Activated CD8-positive, alpha-beta memory T cell treated with anti-CD3 and anti-CD28 coated beads, Interleukin-2, amount 50 U/mL, for 4 hours (primary cell): ENCODE measurements around the gene TRAF4.
"Not testable (repeated sequence)": the region's sequence is repeated elsewhere in the genome, so short reads cannot be mapped to it uniquely, and the experiment has no call there.

Source experiments
- DNase-seq: peaks from one replicate; pipeline ENCODE4 v3.0.0-alpha.2; 2020

The TRAF4 gene

DNA sequence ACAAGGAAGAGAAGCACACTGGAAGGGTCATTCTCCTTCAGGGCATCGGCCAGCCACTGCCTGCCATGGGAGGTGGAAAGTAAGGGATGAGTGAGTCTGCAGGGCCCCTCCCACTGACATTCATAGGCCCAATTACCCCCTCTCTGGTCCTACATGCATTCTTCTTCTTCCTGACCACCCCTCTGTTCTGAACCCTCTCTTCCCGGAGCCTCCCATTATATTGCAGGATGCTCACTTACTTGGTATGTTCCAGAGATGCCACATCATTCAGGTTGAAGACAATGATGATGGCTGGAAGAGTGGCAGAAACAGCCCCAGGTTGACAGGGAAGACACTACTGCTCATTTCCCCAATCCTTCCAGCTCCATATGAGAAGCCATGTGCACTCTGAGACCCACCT is 28.6 kb upstream of the TRAF4 start:
- no peak for DNase-seq

DNA sequence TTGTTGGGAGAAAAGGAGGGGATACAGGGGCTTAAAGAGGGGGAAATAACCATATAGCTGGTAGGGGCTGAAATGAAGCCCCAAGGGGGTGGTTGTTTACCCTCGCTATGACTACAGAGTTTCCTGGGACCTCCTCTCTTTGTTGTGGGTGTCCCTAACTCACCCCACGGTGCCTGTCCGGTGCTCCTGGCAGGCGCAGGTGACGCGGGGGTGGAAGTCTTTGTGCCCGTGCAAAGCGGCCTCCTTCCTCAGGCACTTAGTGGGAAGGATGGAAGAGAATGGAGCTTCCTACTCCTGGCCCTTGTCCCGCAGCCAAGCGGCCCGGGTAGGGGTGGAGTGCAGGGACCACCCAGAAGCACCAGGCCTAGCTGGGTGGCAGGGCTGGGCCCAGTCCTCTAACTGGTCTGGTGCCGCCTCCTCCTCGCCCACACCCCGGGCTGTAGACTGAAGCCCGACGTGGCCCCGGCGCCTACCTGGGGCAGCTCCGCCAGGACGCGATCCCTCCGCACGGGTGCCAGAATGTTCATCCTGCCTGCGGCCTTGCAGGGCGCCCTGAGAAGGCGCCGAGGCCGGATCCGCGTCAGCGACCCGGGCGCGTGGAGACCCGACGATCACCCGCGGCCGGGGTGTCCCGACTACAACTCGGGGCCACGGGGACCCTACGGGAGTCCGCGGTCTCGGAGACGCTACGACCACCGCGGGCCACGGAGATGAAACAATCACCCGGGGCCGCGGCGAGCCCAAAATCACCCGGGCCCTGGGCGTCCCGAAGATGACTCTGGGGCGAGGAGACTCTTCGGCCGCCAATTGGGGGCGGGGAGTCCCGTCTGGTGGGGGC is 26.9 kb upstream of the TRAF4 start:
- DNase-seq = no peak

DNA sequence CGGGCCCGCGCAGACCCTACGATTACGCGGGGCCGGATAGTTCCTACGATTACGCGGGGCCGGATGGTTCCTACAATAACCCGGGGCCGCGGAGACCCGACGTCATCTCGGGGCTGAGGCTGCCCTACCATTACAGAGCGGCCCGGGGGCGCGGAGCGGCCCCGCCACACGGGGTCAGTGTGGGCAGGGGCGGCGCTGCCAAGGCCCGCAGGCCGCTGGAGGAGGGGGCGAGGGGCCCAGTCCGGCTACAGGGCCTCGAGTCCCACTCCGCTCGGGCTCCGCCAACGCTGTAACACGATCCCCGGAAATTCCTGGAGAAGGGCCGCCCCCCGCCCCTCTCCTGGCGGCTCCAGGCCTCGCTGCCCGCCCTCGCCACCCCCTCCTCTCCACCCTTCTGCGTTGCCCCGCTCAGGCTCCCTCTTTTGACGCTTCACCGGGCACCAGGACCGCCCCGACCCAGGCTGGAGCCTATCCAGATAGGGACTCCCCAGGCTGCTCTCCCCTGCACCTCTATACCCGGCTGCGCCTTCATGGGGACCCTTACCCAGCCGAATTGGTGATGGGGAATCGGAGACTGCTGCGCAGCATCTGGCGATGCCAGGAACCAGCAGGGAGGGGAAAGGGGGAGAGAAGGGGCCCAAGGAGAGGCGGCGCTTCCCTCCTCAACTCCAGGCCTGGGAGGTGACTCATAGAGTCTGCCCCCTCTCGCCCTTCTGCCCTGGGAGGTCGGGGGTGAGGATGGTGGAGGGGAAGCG is 26.1 kb upstream of the TRAF4 start, which contains the start of gene RAB34:
TSS of gene RAB34 (minus strand) at position 291 of the 755 bp plus-strand sequence. CDS start 602 bp downstream, outside the sequence.
- DNase-seq = no peak

DNA sequence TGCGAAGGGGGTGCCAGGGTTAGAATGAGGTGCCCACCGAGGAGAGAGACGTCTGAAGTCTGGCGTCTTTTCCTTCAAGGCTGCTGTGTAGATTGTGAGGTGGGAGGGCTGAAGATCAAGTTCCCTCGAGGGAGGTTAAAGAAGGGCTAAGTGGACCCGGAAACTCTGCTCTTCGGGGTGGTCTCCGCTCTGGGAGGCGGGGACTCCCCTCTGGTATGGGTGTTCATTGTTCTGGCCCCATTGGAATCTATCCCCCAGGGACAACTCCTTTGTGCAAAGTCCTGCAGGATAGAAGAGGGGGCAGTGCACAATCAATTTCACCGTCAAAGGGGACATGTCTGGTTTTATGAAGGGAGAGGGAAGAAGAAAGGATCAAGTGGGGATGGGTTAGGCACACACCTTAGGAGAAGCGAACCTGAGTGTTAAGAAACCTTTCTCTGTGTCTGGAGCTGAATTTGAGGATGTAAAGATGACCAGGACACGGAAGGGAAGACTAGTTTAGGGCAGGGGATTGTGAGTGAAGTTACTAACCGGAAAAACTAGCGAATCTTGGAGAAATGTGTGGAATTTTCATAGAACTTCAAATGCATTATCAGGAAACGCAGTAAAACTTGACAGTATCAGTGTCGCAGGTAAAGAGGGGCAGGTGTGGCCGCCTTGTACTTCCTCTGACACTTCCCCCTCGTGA is 25.3 kb upstream of the TRAF4 start:
- DNase-seq = no peak

DNA sequence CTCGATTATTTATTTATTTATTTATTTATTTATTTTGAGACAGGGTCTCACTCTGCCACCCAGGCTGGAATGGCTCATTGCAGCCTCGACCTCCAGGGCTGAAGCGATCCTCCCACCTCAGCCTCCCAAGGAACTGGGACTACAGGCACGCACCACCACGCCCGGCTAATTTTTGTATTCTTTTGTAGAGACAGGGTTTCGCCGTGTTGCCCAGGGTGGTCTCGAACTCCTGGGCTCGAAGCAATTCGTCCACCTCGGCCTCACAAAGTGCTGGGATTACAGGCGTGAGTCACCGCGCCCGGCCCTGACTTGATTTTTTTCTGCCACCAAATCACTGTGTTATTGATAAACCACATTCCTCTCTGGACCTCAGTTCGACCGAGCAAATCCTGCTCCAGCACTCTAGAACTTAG is 24.8 kb upstream of the TRAF4 start:
- DNase-seq = no peak

DNA sequence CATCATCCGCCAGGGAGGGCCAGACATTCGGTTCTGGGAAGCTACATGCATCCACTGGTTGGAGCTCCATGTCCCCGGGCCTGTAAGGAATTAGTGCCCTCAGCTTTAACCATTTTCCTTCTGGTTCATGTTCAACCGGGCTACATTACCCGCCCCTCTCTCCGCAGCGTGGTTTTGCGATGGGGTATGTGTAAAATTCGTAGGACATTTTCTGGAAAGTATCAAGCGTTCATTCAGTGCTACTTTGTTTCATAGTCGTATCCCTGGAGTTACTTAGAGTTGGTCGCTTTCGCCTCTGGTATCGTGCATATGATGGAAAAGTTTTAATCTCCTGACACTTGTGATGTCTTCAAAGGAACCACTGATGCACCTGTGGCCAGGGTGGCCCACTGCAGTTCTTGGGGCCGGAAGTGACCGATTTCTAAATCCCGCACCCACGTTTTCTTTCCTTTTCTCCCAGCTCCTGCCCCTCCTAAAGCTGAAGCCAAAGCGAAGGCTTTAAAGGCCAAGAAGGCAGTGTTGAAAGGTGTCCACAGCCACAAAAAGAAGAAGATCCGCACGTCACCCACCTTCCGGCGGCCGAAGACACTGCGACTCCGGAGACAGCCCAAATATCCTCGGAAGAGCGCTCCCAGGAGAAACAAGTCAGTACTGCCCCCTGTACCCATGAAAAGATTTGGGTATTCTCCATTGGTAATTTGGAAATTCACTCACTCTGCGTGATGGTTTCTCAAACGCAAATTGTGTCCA is 23.4 kb upstream of the TRAF4 start:
- DNase-seq = peak; percentile 34

DNA sequence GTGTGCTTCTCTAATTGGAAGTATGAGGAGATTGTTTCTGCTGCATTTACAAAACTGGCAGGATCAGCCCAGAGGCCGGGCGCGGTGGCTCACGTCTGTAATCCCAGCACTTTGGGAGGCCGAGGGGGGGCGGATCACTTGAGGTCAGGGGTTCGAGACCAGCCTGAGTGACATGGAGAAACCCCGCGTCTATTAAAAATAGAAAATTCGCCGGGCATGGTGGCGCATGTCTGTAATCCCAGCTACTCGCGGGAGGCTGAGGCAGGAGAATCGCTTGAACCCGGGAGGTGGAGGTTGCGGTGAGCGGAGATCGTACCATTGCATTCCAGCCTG is 22.8 kb upstream of the TRAF4 start:
- DNase-seq = not testable (repeated sequence)

DNA sequence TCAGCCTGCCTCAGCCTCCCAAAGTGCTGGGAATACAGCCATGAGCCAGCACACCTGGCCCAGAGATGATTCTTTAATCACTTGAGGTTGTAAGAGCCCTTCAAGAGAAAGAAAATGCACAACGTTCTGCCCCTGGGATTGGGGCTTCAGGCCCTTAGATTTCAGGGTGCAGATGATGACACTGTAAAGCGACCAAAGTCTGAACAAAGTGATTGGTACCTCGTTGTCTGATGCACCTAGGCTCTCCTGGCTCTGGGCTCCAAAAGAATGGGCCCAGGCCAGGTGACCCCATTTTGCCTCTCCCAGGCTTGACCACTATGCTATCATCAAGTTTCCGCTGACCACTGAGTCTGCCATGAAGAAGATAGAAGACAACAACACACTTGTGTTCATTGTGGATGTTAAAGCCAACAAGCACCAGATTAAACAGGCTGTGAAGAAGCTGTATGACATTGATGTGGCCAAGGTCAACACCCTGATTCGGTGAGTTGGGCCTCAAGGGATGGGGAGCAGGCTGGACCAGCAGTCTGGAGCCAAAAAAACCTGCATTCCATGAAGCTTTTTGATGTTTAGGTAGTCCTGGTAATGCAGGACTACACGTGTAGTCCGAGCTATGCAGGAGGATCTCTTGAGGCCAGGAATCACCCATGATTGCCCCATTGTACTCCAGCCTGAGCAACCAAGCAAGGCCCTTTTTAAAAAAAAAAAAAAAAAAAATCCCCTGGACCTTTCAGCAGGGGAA is 21.2 kb upstream of the TRAF4 start:
- DNase-seq = no peak

DNA sequence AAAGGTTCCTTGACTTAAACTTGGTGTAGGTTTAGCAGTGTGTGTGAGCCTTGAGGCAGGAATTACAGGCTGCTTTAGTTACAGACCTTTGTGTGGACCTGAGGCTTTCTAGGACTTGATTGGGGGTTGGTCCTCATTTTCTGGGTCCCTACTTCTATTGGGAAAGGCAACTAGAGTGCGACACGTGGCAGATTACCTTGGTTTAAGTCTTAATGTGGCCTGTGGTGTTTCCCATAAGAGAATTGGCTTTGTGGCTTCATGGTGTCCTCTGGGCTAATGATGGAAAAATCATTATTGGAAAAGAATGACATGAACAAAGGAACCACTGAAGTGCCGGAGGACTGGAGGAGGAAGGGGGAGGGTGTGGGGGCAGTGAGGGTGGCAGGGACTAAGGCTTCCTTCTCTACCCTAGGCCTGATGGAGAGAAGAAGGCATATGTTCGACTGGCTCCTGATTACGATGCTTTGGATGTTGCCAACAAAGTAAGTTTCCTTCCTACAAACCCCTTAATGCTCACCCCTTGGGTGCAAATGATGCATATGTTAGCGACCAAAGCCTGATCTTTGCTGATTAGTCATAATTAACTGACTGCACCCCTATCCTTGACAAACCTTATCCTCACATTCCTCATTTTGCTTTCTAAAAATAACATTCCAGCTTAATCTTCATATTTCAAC is 20.5 kb upstream of the TRAF4 start:
- DNase-seq = no peak

DNA sequence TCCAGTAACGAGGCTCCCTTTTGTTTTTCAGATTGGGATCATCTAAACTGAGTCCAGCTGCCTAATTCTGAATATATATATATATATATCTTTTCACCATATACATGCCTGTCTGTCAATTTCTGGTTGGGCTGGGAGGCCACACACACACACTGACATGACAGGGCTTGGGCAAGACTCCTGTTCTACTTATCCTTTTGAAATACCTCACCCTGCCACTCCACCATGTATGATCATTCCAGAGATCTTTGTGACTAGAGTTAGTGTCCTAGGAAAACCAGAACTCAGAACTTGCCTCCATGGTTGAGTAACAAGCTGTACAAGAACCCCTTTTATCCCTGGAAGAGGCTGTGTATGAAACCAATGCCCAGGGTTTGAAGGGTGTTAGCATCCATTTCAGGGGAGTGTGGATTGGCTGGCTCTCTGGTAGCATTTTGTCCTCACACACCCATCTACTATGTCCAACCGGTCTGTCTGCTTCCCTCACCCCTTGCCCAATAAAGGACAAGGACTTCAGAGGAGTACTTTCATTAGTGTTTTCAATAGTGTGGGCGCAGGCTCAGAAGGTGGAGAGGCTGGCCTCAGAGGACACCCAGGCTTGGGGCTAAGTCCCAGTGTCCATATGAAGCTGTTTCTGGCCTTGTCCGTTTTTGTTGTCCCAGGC is 19.8 kb upstream of the TRAF4 start:
- DNase-seq = not testable (repeated sequence)

DNA sequence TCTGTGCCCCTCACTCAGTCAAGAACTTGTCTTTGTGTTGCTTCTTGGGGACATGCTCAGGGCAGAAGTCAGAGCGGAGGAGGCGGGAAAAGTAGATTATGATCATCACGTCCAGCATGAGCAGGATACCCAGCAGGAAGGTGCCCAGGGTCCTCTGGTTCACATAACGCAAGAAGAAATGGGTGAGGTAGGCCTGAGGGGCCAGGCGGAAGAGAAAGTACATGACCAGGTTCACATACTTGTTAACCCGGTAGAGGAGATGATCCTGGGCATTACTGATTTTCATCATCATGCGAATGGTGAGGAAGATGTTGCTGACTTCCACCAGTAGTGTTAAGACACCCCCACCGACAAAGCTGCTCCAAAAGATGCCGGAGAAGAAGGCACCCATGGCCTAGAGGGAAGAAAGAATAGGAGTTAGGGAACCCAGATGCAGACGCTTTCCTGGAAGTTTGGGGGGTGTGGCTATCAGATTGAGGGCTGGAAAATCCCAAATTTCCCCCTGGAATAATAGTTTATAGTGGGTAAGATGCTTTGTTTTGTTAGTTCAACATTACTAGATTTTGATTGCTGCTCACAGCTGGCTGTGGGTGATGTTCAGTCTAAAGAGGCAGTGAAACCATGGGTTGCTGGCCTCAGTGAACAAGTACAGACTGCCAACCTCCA is 19.2 kb upstream of the TRAF4 start:
- no peak for DNase-seq

DNA sequence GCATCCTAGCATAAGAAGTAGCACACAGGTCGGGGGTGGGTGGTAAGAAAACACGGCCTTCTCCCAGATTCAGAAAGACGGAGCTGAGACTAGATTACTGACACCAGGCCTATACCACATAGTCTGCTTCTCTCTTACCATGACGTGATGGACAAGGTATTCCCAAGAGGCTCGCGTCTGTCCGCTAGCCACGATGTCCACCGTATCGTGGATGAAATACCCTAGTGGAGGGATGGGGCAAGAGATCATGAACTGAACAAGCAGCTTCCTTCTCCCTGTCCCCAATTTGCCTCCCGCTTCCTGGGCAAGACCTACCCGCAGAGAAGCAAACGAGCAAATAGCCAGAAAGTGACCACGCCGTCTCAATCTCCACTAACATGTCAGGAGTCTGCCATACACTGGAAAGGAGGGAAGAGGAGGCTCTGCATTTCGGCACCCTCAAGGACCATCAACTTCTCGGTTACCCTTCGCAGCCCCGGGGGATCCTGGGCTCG is 18.6 kb upstream of the TRAF4 start:
- no peak for DNase-seq

DNA sequence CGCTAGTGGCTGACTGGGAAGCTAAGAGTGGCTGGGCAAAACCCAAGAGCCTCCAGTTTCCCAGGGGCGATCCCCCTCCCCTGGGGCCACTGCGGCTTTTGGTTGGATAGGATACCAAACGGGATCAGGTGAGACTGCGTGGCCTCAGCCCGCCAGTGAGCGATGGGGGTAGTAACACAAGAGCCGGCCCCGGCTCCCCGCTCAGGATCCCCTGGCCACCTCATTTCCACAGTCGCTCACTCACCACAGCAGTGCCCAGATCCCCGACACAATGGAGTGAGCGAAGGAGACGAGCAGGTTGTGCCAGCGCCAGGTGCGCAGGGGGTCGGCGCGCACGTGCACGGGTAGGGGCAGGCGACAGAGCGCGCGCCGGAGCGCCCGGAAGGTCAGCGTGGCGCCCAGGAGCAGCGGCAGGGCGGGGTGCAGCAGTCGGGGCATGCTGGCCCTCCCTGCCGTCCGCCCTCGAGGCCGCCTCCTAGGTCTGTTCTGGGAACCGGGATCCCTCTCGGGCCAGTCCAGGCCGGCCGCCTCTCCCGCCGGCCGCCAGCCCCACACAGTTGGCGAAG is 18.1 kb upstream of the TRAF4 start:
- peak; percentile 57 for DNase-seq

DNA sequence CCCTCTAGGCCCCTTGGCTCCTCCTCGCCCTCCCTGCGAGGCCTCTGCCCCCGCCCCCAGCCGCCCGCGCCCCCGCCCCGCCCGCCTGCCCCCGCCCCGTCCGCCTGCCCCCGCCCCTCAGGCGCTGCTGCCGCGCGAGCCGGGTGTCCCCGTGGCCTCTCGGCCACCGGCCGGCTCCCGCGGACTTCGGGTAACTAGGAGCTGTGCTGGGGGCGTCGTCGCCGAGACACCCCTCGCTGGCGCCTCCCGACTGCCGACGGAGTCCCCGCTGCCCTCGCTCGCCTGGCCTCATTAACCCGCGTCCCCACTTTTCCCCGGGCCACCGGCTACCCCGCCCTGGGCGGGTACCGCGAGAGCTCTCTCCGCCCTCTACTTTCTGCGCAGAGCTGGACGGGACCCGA is 17.6 kb upstream of the TRAF4 start, which contains the start of gene TLCD1:
TSS of gene TLCD1 (minus strand) at position 8 of the 401 bp plus-strand sequence. CDS start 136 bp downstream, outside the sequence.
- peak; percentile 66 for DNase-seq

DNA sequence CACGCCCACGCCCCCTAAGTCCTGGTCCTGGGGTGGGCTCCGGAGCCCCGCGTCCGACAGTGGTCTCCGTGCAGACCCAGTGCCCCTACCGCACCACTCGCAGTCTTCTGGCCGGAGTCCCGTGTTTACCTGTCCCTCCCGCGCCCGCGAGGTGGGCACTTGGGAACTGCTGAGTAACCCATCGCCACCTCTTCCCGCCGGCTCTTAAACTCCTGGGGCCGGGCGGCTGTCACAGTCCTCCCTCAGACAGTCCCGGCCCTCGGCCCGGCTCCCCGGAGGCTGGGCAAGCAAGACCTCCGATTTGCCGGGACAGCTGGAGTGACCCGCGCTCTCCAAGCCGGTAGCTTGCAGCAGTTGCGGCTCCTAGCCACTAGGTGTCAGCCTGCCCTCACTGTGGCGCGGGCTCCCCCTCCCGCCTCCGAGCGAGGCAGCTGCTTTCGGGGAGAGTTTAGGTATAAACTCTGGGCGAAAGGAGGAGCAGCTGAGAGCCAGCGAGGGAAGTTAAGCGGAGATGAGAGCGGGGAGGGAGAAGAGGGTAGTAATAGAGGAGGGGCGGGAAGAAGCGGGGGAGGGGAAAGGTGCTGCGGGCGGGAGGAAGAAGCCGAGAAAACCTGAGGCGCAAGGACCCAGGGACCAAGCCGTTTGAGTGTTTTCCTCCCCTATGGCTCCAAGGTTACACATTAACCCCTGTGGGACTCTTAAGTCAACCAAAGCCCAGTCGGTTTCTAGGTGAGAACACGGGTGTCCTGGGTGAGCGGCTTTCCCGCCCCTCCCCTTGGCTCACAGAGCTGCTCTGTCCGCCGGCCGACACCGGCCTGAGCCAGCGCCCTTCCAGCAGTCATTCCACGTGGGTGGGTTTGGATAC is 17.0 kb upstream of the TRAF4 start:
- peak; percentile 90 for DNase-seq

DNA sequence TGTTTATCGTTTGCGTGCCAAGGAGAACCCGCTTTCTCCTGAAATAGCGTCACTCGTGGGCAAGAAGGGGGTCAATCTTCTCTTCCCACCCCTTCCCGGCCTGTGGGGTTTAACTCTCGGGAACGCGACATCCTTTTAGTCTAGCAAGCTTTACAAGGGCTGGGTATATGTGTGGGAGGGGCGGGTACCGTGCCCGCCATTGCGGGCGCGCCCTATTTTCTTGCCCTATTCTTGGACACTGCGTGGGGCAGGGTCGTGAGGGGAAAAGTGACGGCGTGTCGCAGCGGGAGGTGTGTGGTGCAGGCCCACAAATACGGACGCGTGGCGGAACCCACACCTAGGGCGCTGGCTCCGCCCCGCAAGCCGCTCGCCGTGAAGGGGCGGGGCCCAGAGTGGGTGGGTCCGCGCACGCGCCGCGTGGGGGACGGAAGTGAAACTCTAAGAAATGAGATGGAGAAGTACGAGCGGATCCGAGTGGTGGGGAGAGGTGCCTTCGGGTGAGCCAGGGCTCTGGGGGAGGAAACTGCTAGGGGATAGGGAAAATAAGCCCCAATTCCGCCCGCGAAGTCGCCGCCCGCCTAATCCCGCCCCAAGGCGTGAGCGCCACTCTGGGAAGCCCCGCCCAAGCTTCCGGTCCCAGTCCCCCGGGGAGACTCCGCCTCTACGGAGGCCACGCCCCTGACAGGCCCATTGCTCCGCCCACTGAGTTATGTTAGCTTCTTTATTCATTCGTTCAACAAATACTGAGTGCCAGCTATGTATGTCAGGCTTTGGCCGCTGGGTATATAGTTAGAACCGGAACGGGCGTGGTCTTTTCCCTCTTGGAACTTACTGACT is 15.2 kb upstream of the TRAF4 start, which contains the start of gene NEK8:
TSS of gene NEK8 (plus strand) at position 425 of the 837 bp plus-strand sequence. CDS start at position 451, 26 bp downstream.
- peak; percentile 98 for DNase-seq

DNA sequence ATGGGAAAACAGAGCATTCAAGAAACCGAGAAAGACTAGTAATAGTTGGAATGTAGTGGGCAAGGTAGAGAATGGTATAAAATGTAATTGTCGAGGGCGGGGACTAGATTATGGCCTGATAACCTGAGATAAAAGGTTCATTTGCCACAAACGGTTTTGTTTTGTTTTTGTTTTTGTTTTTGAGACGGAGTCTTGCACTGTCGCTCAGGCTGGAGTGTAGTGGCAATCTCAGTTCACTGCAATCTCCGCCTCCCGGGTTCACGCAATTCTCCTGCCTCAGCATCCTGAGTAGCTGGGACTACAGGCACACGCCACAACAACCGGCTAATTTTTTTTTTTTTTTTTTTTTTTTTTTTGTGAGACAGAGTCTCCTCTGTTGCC is 13.9 kb upstream of the TRAF4 start:
- DNase-seq = no peak

DNA sequence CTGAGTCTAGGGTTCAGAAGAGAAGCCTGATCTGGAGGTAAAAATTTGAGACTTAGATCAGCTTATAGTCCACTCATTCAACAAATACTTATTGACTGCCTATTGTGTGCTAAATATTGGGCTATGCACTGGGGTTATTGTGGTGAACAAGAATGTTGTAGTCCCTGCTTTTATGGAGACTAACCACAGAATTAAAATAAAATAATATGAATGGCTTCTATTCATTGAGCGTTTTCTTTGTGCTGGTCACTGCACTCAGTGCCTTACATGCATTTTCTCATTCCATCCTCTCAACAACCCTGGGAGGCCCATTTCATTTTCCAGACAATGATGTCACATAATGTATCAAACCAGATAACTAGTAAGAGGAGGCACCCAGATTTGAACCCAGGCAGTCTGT is 10.5 kb upstream of the TRAF4 start:
- DNase-seq = no peak
